GM13976 (cell line): ENCODE data around the gene UIMC1.

ENCODE experiments used
- DNase-seq: peaks from one replicate; pipeline ENCODE4 v3.0.0; 2012; ENCODE audit warnings: low spot score
- in situ Hi-C: fragments of 300-500 bp; cut with MboI; formaldehyde crosslinking; loops from one replicate; pipeline ENCODE4 v1.12.0; 2022; ENCODE audit warnings: low sequenced_read_pairs, mixed read lengths, inconsistent platforms; ENCODE audit not compliant: unreplicated experiment
- TF ChIP-seq, protein P1 (sequence below): IDR thresholded peaks from 2 replicates; pipeline ENCODE4 v1.5.1; 2012; ENCODE audit warnings: borderline replicate concordance, mild to moderate bottlenecking; ENCODE audit not compliant: insufficient read depth; ENCODE audit errors: extremely low read depth, missing control alignments, control extremely low read depth

UIMC1 gene

GRCh38 chr5:176894298-176894697, 112.3 kb downstream of the UIMC1 start:
- TF ChIP-seq, protein P1, sequence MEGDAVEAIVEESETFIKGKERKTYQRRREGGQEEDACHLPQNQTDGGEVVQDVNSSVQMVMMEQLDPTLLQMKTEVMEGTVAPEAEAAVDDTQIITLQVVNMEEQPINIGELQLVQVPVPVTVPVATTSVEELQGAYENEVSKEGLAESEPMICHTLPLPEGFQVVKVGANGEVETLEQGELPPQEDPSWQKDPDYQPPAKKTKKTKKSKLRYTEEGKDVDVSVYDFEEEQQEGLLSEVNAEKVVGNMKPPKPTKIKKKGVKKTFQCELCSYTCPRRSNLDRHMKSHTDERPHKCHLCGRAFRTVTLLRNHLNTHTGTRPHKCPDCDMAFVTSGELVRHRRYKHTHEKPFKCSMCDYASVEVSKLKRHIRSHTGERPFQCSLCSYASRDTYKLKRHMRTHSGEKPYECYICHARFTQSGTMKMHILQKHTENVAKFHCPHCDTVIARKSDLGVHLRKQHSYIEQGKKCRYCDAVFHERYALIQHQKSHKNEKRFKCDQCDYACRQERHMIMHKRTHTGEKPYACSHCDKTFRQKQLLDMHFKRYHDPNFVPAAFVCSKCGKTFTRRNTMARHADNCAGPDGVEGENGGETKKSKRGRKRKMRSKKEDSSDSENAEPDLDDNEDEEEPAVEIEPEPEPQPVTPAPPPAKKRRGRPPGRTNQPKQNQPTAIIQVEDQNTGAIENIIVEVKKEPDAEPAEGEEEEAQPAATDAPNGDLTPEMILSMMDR = no peak
- no peak for DNase-seq
- in situ Hi-C loops = no loop called here

DNA sequence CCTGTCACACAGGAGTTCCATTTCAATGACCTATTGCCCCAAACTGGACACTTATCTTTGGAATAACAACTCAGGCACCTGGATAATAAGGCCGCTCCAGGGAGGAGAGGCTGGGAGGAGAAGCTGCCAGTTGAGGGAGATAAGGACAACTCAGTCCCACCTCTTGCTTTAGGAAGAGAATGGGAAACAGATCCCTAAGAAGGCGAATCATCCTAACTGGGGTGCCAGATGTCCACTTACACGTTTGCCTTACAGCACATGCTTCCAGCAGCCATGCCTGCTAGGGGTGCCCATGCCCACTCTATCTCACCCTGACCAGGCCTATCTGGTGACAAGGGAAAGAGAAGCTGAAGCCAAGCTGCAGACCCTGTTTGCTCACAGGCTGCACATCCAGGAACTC, 113.9 kb downstream of the UIMC1 start:
- in situ Hi-C loops = no loop called here

GRCh38 chr5:176891331-176891958, 115.1 kb downstream of the UIMC1 start:
- TF ChIP-seq, protein P1 = no peak
- DNase-seq = no peak
- in situ Hi-C loops = no loop called here

More for the DNA sequence above, 113.9 kb downstream of the UIMC1 start:
- TF ChIP-seq, protein P1 = no peak
- DNase-seq = no peak

GRCh38 chr5:176890455-176891330, 115.9 kb downstream of the UIMC1 start:
- no peak for DNase-seq
- in situ Hi-C loops = no loop called here
- TF ChIP-seq, protein P1 = no peak

- TF ChIP-seq, protein P1 = no peak
- in situ Hi-C loops = no loop called here
- no peak for DNase-seq
Measured at GRCh38 chr5:176889321-176890280, 117.0 kb downstream of the UIMC1 start.

DNA sequence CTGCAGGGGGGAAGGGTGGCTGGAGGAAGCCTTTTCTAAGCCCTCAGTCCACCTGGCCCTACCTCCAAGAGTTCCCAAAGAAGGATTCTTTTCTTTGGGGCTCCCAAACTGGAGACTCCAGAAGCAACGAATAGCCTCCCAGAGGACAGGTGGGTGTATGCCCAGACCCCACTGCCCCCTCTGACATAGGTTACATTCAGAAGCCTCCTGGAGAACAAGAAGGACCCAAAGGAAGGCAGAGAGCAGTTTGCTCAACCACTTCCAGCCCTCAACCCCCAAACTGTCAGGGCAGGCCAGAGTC, 117.8 kb downstream of the UIMC1 start:
- DNase-seq = no peak
- in situ Hi-C loops = no loop called here
- TF ChIP-seq, protein P1 = no peak
